TTC549 (cell line): ENCODE measurements around the gene METTL15.
"Not testable (repeated sequence)": the region's sequence is repeated elsewhere in the genome, so short reads cannot be mapped to it uniquely, and the experiment has no call there.

ENCODE experiments used
- FAIRE-seq: peaks from 2 replicates; lab custom pipeline; 2012; peaks lifted over from hg19 to GRCh38; lab: Jason Lieb, UNC

Gene METTL15

GRCh38 chr11:28107750-28108618, at the start of gene METTL15, which contains the start of gene KIF18A:
TSS of gene METTL15 (plus strand) at chr11:28108388. CDS start at chr11:28113335, 4,947 bp downstream.
TSS of gene KIF18A (minus strand) at chr11:28108156. CDS start at chr11:28097947, 10,209 bp downstream.
- FAIRE-seq, result peak; percentile 89

GRCh38 chr11:28071305-28071704, 36.9 kb upstream of the METTL15 start:
- peak; percentile 81 for FAIRE-seq

GRCh38 chr11:28072321-28072720, 35.9 kb upstream of the METTL15 start:
- FAIRE-seq, result no peak

- no peak for FAIRE-seq
Measured at GRCh38 chr11:28077521-28077920, 30.7 kb upstream of the METTL15 start.

GRCh38 chr11:28083118-28083517, 25.1 kb upstream of the METTL15 start:
- FAIRE-seq, result no peak

GRCh38 chr11:28086569-28086968, 21.6 kb upstream of the METTL15 start:
- FAIRE-seq, result no peak

- FAIRE-seq, result not testable (repeated sequence)
Measured at GRCh38 chr11:28087192-28087591, 21.0 kb upstream of the METTL15 start.

GRCh38 chr11:28087693-28088092, 20.5 kb upstream of the METTL15 start:
- FAIRE-seq, result not testable (repeated sequence)

GRCh38 chr11:28089378-28089777, 18.8 kb upstream of the METTL15 start:
- FAIRE-seq, result no peak

GRCh38 chr11:28090052-28090749, 18.0 kb upstream of the METTL15 start:
- no peak for FAIRE-seq

GRCh38 chr11:28092786-28093185, 15.4 kb upstream of the METTL15 start:
- no peak for FAIRE-seq

GRCh38 chr11:28098257-28098656, 9.9 kb upstream of the METTL15 start:
- no peak for FAIRE-seq

GRCh38 chr11:28099715-28100114, 8.5 kb upstream of the METTL15 start:
- no peak for FAIRE-seq

- no peak for FAIRE-seq
Measured at GRCh38 chr11:28100665-28101064, 7.5 kb upstream of the METTL15 start.

GRCh38 chr11:28102300-28102699, 5.9 kb upstream of the METTL15 start:
- FAIRE-seq, result not testable (repeated sequence)

- FAIRE-seq, result no peak
Measured at GRCh38 chr11:28104425-28104824, 3.8 kb upstream of the METTL15 start.

- no peak for FAIRE-seq
Measured at GRCh38 chr11:28104984-28105383, 3.2 kb upstream of the METTL15 start.

GRCh38 chr11:28105869-28106268, 2.3 kb upstream of the METTL15 start:
- FAIRE-seq, result no peak

- no peak for FAIRE-seq
Measured at GRCh38 chr11:28106353-28107043, 1.7 kb upstream of the METTL15 start.

GRCh38 chr11:28107191-28107749, 918 bp upstream of the METTL15 start:
- FAIRE-seq, result no peak

- FAIRE-seq, result no peak
Measured at GRCh38 chr11:28108958-28109357, 770 bp downstream of the METTL15 start.

- no peak for FAIRE-seq
Measured at GRCh38 chr11:28110108-28110820, 2.1 kb downstream of the METTL15 start.
